NCI-H526 treated with DMSO at 0.1 percent for 48 hours (cell line): ENCODE data around the gene STX10.

Source experiments
- DNase-seq: peaks from one replicate; lab custom pipeline; 2025; lab: John Stamatoyannopoulos, UW

STX10 gene

GRCh38 chr19:13100031-13100588 is 50.1 kb downstream of the STX10 start:
- DNase-seq, result no peak

DNA sequence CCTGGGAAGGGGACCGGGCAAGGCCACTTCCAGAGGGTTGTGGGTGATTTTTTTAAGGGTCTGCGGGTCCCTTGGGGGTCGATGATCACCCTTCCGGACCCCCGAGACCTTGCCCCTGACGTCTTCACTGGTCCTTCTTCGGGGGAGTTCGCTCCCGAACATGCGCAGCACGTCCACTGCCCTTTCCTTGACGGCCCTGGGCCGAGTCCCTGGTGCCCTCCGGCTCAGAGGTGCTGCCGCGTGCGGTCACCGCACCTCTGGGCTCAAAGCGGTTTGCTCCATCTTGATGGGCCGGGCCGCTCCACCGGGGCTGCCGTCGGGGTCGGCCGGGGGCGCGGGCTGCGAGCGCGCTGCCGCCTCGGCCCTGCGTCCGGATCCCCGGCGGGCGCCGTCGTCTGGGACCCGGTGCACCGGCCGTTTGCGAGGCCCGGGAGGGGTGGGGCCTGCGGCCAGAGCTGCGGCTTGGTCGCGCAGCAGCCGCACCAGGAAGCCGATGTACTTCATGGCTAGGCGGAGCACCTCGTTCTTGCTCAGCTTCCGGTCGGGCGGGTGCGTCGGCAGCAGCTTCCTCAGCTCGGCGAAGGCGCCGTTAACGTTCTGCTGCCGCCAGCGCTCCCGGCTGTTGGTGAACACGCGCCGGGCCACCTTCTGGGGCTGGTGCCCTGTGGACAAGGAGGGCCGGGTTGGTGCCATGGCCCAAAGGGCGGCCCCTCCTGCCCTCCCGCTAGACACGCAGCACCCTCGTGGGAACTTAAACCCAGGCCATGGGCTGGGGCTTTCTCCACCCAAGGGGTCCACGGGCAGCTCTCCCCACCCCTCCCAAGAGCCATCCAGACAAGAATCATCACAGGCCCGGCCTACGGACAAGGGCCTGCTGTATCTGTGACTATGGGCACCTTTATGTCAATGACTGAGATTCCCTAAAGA is 50.8 kb downstream of the STX10 start:
- DNase-seq, result peak; percentile 18

GRCh38 chr19:13098277-13099072 is 51.7 kb downstream of the STX10 start:
- DNase-seq, result no peak

- DNase-seq, result no peak
These were observed 52.5 kb downstream of the STX10 start for GRCh38 chr19:13097463-13098258.

GRCh38 chr19:13097033-13097462 is 53.1 kb downstream of the STX10 start:
- DNase-seq, result no peak

GRCh38 chr19:13095934-13096927 is 53.9 kb downstream of the STX10 start:
- DNase-seq, result no peak

DNA sequence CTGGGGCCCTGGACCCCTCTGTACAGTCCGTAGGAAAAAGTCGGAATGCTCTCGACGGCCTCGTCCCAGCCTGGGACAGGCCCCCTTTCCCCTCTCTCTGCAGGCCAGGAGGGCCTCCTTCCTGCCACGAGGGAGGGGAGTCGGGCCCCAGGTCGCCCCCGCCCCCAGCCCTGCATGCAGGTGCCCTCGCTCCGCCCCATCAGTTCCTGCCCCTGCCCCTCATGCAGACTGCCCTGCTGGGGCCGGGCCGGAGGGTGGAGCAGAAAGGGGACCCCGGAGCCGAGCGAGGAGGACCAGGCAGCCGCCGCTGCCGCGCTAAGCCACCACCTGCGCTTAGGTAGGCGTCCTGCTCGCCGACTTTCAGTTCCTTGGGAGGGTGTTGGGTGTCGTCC is 54.8 kb downstream of the STX10 start:
- DNase-seq, result no peak

- DNase-seq, result no peak
These were observed 55.3 kb downstream of the STX10 start for GRCh38 chr19:13094771-13095392.

- DNase-seq, result no peak
These were observed 56.1 kb downstream of the STX10 start for GRCh38 chr19:13094106-13094504.
